HG03378 (cell line): ENCODE results near the gene DMRT3.

Source experiments
- ATAC-seq: cut with Tn5 transposase; IDR thresholded peaks from one replicate; pipeline ENCODE4 v1.9.1; 2021; ENCODE audit warnings: mild to moderate bottlenecking, moderate library complexity; ENCODE audit not compliant: unreplicated experiment

The DMRT3 gene, protein sequence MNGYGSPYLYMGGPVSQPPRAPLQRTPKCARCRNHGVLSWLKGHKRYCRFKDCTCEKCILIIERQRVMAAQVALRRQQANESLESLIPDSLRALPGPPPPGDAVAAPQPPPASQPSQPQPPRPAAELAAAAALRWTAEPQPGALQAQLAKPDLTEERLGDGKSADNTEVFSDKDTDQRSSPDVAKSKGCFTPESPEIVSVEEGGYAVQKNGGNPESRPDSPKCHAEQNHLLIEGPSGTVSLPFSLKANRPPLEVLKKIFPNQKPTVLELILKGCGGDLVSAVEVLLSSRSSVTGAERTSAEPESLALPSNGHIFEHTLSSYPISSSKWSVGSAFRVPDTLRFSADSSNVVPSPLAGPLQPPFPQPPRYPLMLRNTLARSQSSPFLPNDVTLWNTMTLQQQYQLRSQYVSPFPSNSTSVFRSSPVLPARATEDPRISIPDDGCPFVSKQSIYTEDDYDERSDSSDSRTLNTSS

DNA sequence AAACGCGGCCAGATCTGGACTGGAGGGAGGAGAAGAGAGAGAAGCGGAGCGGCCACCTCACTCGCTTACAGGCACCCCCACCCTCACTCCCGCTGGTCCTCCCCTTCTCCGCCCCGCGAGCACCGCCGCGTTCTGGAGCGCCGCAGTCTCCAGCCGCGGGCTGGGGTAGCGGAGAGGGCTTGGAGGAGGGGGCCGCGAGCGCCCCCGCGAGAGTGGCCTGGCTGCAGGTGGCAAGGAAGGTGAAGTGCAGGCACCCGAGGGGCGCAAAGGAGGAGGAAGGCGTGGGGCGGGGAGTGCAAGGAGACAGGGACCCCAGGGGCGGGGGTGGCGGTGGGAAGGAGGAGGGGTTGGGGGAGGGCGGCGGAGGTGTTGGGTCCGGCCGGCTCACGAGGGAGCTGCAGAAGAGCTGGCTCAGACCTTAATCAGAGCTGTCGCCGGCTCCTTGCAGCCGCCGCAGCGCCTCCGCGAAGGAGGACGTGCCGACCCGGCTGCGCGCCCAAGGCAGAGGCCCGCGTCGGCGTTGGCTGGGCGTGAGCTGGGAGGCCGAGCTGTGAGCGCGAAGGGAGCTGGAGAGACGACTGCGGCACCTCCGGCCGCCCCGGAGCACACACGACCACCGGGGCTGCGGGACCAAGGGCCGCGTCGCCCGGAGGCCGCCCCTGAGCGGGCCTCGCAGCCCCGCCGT lies at the start of gene DMRT3:
DMRT3 (plus strand) TSS at position 398 of the 685 bp plus-strand sequence. CDS start 347 bp downstream, outside the sequence.
- no peak for ATAC-seq

DNA sequence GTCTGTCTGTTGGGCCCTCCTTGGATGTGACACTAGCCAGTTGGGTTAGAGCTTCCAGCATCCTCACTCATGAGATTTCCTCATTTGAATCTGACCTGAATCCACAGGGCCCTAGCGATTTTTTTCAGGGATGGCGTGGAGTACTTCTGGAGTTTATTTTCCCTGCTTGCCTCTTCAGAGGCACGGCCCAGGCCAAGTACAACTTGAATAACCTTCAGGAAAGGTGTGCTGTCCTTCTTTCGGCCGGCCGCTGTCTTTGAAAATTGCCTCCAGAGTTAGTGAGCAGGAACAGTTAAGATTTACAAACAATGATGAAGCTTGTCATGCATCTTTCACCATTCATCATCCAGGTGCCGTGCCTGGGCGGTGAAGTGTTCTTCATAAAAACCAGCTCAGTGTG lies 49.5 kb upstream of the DMRT3 start:
- no peak for ATAC-seq

DNA sequence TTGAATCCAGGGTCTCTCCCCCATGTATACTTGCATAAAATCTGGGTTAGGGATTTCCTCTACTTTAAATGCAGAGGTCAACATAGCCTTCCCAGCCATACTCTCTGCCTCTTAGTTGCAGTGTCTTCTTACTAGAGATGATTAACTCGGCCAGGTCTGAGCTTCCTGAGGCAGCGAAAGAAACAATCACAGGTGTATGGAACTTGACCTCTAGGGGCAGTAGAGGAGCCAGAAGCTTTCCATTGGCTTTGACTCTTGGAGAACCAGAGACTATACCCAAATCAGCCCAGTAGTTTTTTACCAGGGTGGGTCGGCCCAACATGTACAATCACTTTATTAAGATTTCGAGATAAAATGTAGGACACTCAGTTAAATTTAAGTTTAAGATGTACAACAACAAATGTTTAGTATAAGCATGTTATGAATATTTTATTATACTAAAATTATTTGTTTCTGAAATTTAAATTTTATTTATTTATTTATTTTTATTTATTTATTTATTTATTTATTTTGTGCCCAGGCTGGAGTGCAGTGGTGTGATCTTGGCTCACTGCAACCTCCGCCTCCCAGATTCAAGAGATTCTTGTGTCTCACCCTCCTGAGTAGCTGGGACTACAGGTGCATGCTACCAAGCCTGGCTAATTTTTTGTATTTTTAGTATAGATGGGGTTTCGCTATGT lies 48.0 kb upstream of the DMRT3 start:
- ATAC-seq = peak; percentile 71

DNA sequence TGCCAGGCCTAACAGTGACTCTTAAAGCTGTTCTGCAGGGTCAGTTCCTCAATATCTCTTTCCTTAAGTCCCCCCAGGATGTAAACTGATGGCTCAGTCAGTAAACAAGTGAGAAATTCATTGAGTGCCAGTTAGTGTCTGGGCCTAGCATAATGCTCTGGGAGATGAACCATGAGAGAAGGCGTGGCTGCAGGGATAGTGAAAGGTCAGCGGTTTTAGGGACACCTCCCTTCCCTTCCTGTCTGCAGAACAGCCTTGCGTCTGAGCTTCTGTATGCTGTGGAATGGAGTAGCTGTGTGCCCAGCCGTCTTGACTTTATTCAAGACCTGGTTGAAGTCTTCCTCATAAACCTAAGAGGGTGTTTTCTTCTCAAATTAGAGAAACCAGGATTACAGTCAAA lies 46.7 kb upstream of the DMRT3 start:
- ATAC-seq = no peak

DNA sequence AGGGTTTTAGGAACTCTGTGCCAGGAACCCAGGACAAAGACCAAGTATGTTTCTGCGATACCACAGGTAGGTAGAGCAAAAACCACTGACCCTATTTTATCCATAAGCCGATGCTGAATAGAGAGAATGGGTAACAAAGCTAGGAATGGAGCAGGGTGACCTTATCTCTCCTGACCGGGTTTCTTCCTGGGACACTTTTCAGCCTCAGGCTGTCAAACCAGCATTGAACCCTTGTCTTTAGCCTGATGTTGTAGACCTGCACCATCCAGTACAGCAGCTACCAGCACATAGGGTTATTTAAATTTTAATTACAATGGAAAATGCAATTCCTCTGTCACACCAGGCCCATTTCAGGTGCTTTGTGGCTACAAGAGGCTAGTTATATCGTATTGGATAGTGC lies 43.1 kb upstream of the DMRT3 start:
- no peak for ATAC-seq

DNA sequence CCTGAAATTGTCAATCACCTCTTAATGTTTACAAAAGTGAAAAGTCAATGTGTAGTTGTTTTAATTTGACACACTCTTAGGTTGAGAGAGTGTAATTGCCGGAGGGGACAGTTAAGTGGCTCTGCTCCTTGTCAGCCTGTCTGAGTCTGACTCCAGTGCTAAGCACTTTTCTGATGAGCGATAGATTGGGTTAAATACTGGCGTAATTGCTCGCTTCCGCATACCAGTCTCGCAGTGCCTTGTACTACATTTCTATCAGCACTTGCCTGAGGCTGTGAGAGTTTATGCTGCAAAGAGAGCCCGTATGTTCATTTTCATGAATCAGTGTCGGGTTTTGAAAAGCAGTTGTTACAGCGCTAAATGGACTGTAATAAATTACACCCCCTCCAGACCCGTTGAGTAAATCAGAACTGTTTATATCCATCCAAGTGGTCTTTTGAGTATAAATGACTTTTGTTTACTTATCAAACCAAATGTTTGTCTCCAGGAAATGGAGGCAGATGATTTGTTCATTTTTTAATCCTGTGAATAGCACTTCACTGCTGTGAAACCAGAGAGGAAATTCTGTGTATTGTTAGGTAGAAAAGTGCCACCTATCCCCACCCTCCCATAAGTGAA lies 41.0 kb upstream of the DMRT3 start:
- ATAC-seq = no peak

DNA sequence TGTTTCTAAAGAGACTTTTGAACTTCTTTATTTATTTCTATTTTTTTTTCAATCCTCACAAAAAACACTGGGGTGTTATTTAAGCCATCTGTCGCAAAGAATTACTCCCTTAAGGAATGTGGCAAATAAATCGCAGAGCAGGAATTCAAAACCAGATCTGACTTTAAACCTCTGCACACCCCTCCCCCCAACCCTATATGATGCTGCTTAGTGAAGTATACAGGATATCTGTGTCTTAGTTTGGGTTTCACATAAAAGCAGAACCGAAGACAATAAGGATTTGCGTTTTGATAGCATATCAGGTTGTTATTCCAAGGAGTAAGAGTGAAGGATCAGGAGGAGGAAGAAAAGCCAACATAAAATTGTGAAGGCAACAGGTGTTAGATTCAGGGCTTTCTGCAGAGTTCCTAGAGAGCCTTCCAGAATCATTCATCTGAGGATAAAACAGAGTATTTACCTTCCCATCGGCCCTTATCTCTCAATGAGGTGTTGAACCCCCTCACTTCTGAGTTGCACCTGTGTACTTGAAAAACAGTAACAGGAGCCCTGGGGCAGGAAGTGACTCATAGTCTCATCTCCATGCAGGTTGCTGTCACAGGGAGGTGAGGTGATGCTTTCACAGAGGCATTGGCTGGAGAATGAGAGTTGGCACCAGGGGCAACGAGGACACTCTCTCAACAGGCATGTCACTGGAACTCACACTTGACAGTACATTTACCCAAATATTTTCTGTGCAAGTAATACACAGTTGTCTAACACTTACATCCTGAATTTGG lies 33.5 kb upstream of the DMRT3 start:
- ATAC-seq = no peak

DNA sequence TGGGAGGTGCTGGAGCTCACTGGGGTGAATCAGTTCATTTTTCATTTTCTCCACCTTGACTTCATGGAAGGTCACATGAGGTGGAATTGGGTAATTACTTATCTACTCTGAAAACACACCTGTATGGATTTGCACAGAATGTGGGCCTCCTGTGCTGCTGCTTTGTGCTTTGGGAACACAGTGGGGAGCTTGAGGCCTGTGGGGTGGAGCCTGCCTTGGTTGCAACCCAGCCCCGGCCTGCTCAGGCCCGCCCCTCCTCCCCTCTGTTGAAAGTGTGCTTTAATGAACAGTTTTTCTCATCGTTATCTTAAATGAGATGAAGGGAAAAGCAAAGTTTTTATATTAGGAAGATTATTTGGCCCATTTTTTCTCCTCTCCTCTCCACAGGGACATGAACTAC lies 28.5 kb upstream of the DMRT3 start:
- ATAC-seq = no peak

DNA sequence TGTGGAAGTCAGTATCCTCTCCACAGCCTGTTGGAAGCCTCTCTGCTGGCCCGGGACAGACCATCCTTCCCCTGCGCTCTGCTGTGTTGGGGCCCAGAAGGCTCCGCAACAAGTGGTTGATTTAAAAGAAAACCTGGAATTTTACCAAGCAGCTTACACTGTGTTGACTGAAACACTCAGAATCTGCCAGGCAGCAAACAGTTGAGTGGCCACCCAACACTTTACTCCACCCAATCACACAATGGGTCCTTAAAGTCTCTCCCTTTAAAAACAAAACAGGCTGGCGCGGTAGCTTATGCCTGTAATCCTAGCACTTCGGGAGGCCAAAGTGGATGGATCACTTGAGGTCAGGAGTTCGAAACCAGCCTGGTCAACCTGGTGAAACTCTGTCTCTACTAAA lies 28.0 kb upstream of the DMRT3 start:
- no peak for ATAC-seq

DNA sequence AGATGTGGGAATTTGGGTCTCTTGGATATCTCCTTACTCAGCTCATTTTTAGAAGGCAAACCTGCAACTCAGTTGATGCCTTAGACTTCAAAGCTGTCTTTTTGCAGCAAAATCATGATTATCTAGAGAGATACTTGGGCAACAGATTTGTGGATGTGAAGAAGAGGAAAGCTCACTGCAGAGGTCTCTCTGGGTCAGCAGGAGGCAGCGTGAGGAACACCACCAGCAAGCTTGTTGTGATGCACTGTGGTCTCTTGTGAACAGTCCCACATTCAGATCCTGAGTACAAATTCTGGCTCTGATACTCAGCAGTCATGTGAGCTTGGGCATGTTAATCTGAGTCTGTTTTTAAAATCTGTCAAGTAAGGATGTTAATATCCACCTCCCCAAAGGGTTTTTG lies 26.3 kb upstream of the DMRT3 start:
- ATAC-seq = no peak

DNA sequence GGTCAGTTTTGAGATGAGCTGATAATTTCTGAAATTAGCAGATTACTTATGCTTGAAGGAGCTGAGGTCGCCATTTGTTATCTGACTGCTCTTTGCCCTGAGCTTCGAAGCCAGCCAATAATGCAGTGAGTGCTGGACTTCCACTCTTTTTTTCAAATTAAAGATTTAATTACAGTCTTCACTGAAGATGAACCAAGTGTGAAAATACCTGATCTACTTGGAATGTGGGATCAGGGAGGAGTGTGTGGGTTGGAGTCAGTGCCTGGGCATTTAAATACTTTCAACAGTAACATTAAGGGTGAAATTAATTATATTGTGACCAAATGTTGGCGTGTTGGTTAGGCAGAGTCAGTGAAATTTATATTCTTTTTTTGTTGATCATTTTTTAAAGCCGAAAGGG lies 23.9 kb upstream of the DMRT3 start:
- no peak for ATAC-seq

DNA sequence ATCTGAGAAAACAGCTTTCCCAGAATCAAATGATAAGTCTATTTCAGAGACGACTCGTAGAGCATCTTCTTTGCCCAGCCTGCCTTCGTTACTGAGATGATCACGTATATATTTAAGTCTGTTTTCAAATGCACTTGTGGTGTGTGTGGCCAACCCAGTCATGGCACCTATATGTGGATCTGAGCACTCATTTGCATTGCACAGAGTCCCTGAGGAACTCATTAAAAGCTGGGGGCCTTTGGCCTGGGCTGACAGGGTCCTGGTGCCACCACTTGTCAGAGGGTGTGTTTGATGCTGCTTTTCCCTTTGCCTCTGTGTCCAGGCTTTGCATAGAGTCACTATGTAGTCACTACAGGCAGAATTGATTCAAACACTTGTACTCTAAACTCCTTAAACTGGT lies 17.4 kb upstream of the DMRT3 start:
- no peak for ATAC-seq

DNA sequence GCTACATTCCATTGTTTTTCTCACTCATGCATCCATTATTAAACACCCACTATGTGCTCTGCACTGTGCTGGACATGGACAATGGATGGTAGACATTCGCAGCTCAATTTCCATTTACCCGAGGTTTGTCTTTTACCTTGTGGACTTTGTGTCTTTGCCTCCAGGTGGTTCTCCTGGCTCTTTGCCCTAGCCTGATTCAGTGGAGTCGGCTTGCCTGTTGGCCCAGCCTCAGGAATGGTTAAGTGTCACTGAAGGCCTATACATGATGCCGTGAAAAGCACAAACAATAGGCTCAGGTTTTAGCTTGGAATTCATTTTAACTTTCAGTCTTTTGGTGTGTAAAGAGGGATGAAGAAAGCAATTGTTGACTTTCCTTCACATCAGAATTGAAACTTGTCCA lies 16.5 kb upstream of the DMRT3 start:
- ATAC-seq = no peak

DNA sequence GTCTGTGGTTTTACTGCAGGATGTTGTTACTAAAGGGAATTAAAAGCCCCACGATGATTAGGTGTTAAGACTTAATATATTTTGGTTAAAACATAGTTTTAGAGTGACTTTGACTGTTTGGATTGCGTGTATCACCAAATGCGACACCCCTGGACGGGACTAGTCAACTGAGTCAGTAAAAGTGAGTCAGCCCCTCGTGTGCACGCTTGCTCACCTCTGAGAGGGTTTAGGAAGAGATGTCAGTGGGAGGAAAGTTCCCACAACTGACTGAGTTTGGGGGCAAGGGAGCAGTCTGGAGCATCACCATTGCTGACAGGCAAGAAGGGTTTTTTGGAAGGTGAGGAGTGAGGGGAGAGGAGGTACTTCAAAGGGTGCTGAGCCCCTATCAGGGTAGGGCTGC lies 14.4 kb upstream of the DMRT3 start:
- no peak for ATAC-seq

DNA sequence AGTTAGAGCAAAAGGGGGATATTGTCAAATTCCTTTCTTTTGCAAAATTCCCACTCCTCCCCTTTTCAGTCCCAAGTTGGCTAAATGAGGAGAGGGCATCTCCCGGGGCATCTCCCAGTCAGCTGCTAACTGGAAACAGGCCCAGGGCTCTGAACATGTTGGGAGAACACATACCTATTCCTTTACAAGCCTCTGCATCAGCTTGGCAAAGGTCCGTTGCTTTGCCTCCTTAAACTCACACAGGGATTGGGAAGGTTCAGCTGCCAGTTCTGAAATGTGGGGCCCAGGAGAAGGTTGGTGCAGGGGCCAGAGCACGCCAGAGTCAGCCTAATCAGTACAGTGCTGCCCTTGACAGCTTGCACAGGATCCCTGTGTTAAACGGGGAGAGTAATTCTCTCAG lies 11.0 kb upstream of the DMRT3 start:
- ATAC-seq = no peak

DNA sequence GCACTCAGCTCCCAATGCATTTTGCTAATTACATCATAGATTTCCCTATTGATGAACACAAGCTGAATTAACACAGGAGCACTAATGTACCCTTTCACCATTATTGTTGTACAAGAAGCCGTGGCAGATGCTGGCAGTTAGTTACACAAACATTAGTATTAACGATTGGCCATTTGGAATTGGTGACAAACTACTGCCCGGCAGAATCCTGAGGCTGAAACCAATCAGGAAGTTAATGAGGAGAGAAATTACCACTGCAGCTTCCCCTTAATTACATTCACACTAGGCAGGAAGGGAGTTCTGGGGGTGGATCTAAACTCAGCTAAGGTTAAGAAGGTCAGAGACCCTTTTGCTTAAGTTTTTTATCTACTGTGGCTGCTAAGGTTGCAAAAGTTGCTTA lies 9.6 kb upstream of the DMRT3 start:
- ATAC-seq = no peak

DNA sequence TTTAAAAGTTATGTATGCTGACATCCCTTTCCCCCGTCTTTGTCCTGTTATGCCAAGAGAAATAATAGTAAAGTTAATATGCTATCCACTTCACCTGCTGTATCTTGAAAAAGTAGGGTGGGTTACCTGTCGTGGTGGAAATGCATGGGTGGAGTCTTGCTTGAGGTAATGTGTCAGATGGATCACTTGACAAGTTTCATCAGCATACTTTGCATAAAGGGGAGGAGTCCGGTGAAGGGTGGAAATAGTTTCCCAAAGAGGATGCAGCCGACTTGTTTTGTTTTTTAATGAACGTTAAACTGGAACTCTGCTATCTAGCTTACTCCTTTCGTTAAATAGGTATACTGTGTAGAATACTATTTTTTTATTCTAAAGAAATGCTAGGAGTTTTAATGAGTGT lies 9.0 kb upstream of the DMRT3 start:
- no peak for ATAC-seq

DNA sequence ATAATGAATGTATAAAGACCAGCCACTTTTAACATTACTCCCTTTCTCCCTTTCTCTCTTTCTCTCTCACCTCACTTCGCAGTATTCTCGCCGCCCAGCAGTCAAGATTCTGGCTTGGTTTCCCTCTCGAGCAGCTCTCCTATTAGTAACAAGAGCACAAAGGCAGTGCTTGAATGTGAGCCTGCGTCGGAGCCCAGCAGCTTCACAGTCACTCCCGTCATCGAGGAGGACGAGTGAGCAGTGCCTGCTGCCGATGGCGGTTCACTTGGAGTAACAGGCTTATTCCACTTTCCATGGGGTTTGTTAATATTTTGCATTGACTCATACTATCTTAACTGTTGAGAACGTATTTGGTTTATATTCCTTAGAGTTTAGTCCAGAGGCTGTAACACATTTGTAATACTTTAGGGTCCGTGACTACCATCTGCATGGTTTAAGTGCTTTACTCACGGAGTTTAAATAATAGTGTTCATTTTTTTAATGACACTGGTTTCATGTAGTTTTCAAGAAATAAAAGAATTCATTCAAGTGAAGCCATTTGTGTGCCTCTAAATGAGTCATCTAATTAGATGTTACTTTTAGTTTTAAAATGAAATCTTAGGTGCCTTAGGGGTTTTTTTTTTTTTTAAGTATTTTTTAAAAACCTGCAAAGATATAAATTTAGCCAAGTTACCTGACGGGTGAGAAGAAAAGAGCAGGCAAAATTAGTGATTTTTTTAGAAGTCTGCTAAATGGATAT lies 8.4 kb upstream of the DMRT3 start:
- no peak for ATAC-seq

DNA sequence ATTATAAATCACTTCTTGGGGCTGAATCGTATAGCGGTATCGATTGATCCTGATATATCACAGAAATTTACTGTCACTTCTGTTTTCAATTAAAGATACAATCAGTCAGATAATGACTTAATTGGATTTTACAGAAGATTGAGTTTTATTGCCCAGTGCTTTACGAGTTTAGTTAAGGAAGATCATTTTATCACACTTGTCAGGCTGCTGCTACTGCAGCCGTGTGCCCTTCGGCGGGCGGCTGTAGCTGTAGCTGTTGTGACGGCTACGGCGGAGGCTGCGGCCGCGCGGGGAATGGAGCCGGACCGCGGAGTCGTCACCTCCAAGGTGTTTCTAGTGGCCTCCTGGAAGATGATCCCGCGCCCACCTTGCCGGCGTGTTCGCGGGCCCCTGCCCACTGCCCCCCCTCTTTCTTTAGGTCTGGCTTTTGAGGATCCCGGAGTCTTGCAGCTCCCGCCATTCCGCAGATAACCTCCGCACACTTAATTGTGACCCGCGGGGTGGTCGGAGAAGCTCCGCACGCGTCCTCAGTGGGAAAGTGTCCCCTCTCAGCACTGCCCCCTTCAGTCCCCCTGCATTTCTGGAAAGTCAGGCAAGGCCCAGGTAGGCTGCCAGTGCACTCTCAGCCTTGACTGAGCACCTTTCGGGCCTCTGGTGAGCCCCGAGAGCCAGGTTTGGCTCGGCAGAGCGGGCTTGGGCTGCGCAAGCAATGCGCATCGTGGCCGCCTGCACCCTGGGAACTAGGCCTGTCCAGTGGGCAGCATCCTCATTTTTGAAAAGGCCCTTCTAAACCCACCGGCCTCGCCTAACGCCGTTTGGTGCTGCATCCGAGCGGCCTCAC lies 6.9 kb upstream of the DMRT3 start:
- ATAC-seq = no peak
